Upper lobe of right lung (tissue), 1 donor: ENCODE measurements around the gene SERP1. TPM values are rescaled to one million over a fixed set of nuclear protein-coding genes. Genes with fewer than 3 reads are reported as not detected.
A peak's percentile ranks its signal among the peaks of the same experiment; 100 is the strongest.

Experiments used
- ATAC-seq: fragments of 200-7000 bp; cut with Tn5 transposase; one replicate; pipeline ENCODE4 v1.9.1; 2020; ENCODE audit warnings: mild to moderate bottlenecking, moderate library complexity
- DNase-seq: peaks from one replicate; pipeline ENCODE4 v3.0.0-alpha.2; 2020
- H3K27ac ChIP-seq: fragments of 200-600 bp; one replicate; pipeline ENCODE4 v1.8.0; 2022
- H3K27me3 ChIP-seq: fragments of 200-600 bp; one replicate; pipeline ENCODE4 v1.8.0; 2022; ENCODE audit warnings: mild to moderate bottlenecking
- H3K36me3 ChIP-seq: fragments of 200-600 bp; one replicate; pipeline ENCODE4 v1.8.0; 2022
- H3K4me1 ChIP-seq: fragments of 200-600 bp; one replicate; pipeline ENCODE4 v1.8.0; 2022
- H3K4me3 ChIP-seq: fragments of 200-600 bp; one replicate; pipeline ENCODE4 v1.8.0; 2022; ENCODE audit warnings: mild to moderate bottlenecking
- H3K9me3 ChIP-seq: fragments of 200-600 bp; one replicate; pipeline ENCODE4 v1.8.0; 2022
- CTCF ChIP-seq: fragments of 200-600 bp; IDR thresholded peaks from one replicate; pipeline ENCODE4 v1.8.0; 2022; ENCODE audit warnings: antibody characterized with exemption
- intact Hi-C: fragments of 100-400 bp; cut with DNase I; formaldehyde crosslinking; loops from one replicate; pipeline ENCODE4 v1.11.0; 2022
- total RNA-seq: library from RNA; stranded (reverse); fragmentation: NEBNext Ultra II Directional; extraction: Animal tissue kit (Norgen Biotek cat#: 25700); gene quantifications from one replicate; pipeline ENCODE4 v1.2.1, GENCODE V29; 2021
- donor health status: DM: no; HTN: yes; CAD: no; lungs with severe emphysema.

The SERP1 gene
- total RNA-seq, 1 donor from 2014 or later: 132 TPM

GRCh38 chr3:150544041-150544440 is 2.3 kb downstream of the SERP1 start:
- H3K27ac ChIP-seq: peak overlapping the region; percentile 99
- intact Hi-C loops: no loop called here
- peak overlapping the region; percentile 62 for H3K4me3 ChIP-seq

GRCh38 chr3:150543531-150543930 is 2.8 kb downstream of the SERP1 start:
- H3K9me3 ChIP-seq: no peaks in the 10 kb centered on the region
- ATAC-seq: no peak
- peaks cover 40% of the 10 kb centered on the region for H3K4me1 ChIP-seq
- no peak overlapping the region for H3K27ac ChIP-seq
- no peak for DNase-seq
- peaks cover 24% of the 10 kb centered on the region for H3K36me3 ChIP-seq
- no peak overlapping the region for H3K4me3 ChIP-seq
- no peaks in the 10 kb centered on the region for H3K27me3 ChIP-seq
- TF ChIP-seq CTCF: no peak
- intact Hi-C loops: no loop called here

More at GRCh38 chr3:150544041-150544440, 2.3 kb downstream of the SERP1 start:
- Histone ChIP-seq H3K9me3 (no peaks in the 10 kb centered on the region), H3K36me3 (peaks cover 24% of the 10 kb centered on the region), H3K27me3 (no peaks in the 10 kb centered on the region), H3K4me1 (peaks cover 40% of the 10 kb centered on the region)
- no peak for TF ChIP-seq CTCF
- ATAC-seq (no peak), DNase-seq (no peak)

GRCh38 chr3:150543128-150543527 is 3.2 kb downstream of the SERP1 start:
- DNase-seq (no peak), ATAC-seq (no peak)
- intact Hi-C loops: no loop called here
- Histone ChIP-seq H3K27me3 (no peaks in the 10 kb centered on the region), H3K27ac (no peak overlapping the region), H3K9me3 (no peaks in the 10 kb centered on the region), H3K4me3 (no peak overlapping the region), H3K4me1 (peaks cover 37% of the 10 kb centered on the region), H3K36me3 (peaks cover 24% of the 10 kb centered on the region)
- no peak for TF ChIP-seq CTCF

GRCh38 chr3:150540991-150541390 is 5.3 kb downstream of the SERP1 start:
- peaks cover 26% of the 10 kb centered on the region for H3K4me1 ChIP-seq
- H3K36me3 ChIP-seq: peaks cover 24% of the 10 kb centered on the region
- DNase-seq: no peak
- H3K27me3 ChIP-seq: no peaks in the 10 kb centered on the region
- TF ChIP-seq CTCF: no peak
- H3K9me3 ChIP-seq: no peaks in the 10 kb centered on the region
- H3K27ac ChIP-seq: peak overlapping the region; percentile 17
- H3K4me3 ChIP-seq: no peak overlapping the region
- no peak for ATAC-seq
- intact Hi-C loops: no loop called here

GRCh38 chr3:150540297-150540696 is 6.0 kb downstream of the SERP1 start:
- no peak for TF ChIP-seq CTCF
- no peak for ATAC-seq
- Histone ChIP-seq H3K9me3 (no peaks in the 10 kb centered on the region), H3K27ac (no peak overlapping the region), H3K4me3 (no peak overlapping the region), H3K27me3 (no peaks in the 10 kb centered on the region), H3K36me3 (peaks cover 24% of the 10 kb centered on the region), H3K4me1 (peaks cover 26% of the 10 kb centered on the region)
- intact Hi-C loops: no loop called here
- DNase-seq: no peak
